Neural progenitor cell (in vitro differentiated cells): ENCODE data around the gene MEF2B.

Experiments
- EZH2 ChIP-seq: fragments of 200-600 bp; sonication (generic); IDR thresholded peaks from 2 replicates; pipeline ENCODE4 v1.6.1; 2017; ENCODE audit warnings: antibody characterized with exemption, mild to moderate bottlenecking, moderate library complexity
- TF ChIP-seq, protein P1 (sequence below): fragments of 200-600 bp; sonication (generic); IDR thresholded peaks from 2 replicates; pipeline ENCODE4 v1.5.1; 2017; ENCODE audit warnings: antibody characterized with exemption, mild to moderate bottlenecking

DNA sequence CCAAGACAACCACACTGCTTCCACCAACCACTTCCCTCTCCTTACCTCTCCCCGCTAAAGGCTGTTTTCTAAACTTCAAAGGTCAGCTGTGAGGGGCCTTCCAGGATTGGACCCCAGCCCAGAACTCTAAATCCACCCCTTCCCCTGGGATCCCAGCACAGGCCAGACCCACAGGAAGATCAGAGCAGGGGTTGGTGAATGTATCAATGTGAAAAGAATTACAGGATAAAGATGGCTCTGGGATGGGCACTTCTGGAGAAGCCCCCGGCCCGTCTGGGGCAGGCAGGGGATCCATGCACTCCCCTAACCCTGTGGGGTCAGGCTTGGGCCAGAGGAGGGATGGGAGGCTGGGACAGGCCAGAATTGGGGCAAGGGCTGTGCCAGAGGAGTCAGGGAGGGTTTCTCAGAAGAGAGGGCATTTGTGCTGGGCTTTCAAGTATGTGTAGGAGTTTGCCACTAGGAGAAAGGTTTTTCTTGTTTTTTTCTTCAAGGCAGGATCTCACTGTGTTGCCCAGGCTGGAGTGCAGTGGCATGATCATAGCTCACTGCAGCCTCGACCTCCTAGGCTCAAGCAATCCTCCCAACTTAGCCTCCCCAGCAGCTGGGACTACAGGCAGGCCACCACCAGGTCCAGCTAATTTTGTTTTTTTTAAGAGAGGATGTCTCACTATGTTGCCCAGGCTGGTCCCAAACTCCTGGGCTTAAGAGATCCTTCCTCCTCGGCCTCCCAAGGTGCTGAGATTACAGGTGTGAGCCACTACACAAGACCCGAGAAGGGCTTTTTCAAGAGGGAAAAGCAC lies 1.0 kb upstream of the MEF2B start:
- no peak for TF ChIP-seq EZH2
- TF ChIP-seq, protein P1, sequence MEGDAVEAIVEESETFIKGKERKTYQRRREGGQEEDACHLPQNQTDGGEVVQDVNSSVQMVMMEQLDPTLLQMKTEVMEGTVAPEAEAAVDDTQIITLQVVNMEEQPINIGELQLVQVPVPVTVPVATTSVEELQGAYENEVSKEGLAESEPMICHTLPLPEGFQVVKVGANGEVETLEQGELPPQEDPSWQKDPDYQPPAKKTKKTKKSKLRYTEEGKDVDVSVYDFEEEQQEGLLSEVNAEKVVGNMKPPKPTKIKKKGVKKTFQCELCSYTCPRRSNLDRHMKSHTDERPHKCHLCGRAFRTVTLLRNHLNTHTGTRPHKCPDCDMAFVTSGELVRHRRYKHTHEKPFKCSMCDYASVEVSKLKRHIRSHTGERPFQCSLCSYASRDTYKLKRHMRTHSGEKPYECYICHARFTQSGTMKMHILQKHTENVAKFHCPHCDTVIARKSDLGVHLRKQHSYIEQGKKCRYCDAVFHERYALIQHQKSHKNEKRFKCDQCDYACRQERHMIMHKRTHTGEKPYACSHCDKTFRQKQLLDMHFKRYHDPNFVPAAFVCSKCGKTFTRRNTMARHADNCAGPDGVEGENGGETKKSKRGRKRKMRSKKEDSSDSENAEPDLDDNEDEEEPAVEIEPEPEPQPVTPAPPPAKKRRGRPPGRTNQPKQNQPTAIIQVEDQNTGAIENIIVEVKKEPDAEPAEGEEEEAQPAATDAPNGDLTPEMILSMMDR, result no peak
